HEK293 (cell line): ENCODE data around the gene RPS6KA2.
A peak's percentile ranks its signal among the peaks of the same experiment; 100 is the strongest.
"Not testable (repeated sequence)": the region's sequence is repeated elsewhere in the genome, so short reads cannot be mapped to it uniquely, and the experiment has no call there.

Experiments used
- CTCF ChIA-PET: fragments of 350-600 bp; formaldehyde crosslinking; extraction: SDS; loops from one replicate; lab custom pipeline; 2021; ENCODE audit warnings: antibody characterized with exemption; lab: Yijun Ruan, JAX
- POLR2A ChIA-PET: fragments of 300-600 bp; formaldehyde crosslinking; extraction: SDS; loops from one replicate; lab custom pipeline; 2020; ENCODE audit warnings: antibody characterized with exemption, inconsistent platforms; lab: Yijun Ruan, JAX
- H3K27ac ChIP-seq: fragments of 200-500 bp; sonication (Bioruptor generic); 2 replicates; pipeline ENCODE4 v1.5.1; 2014; ENCODE audit warnings: low read depth, low read length, control low read depth, inconsistent platforms; ENCODE audit errors: extremely low read depth
- H3K36me3 ChIP-seq, 2 experiments: fragments of 200-500 bp in 1 of 2; sonication (Bioruptor generic) in 1 of 2; 1 replicate in 1 of 2; 2 replicates in 1 of 2; pipeline ENCODE4 v1.5.1; 2014 to 2017; ENCODE audit warnings: inconsistent platforms in 2 of 2, low read length in 2 of 2; ENCODE audit not compliant: control insufficient read depth in 2 of 2, insufficient read depth in 1 of 2
- H3K4me1 ChIP-seq: fragments of 200-500 bp; sonication (Bioruptor generic); 2 replicates; pipeline ENCODE4 v1.5.1; 2014; ENCODE audit warnings: mild to moderate bottlenecking, low read length, inconsistent platforms; ENCODE audit not compliant: control insufficient read depth, insufficient read depth
- H3K4me3 ChIP-seq: 2 replicates; pipeline ENCODE4 v1.5.1; 2011; ENCODE audit warnings: low read depth, mild to moderate bottlenecking, control low read depth, low read length, moderate library complexity
- H3K9me3 ChIP-seq: fragments of 200-500 bp; sonication (Bioruptor generic); 2 replicates; pipeline ENCODE4 v1.5.1; 2014; ENCODE audit warnings: low read depth, low read length, inconsistent platforms; ENCODE audit not compliant: control insufficient read depth, insufficient read depth
- BCL11B ChIP-seq: fragments of 450-650 bp; formaldehyde crosslinking; IDR thresholded peaks from 2 replicates; pipeline ENCODE4 v1.5.1; 2016; ENCODE audit warnings: low read depth, missing biosample characterization, missing genetic modification characterization
- KLF17 ChIP-seq: fragments of 450-650 bp; formaldehyde crosslinking; IDR thresholded peaks from 2 replicates; pipeline ENCODE4 v1.5.1; 2016; ENCODE audit warnings: missing biosample characterization, missing genetic modification characterization
- KLF9 ChIP-seq: fragments of 450-650 bp; formaldehyde crosslinking; IDR thresholded peaks from 2 replicates; pipeline ENCODE4 v1.5.1; 2016; ENCODE audit warnings: missing biosample characterization, missing genetic modification characterization, low read depth
- MYNN ChIP-seq: fragments of 450-650 bp; formaldehyde crosslinking; IDR thresholded peaks from 2 replicates; pipeline ENCODE4 v1.5.1; 2016; ENCODE audit warnings: missing biosample characterization, missing genetic modification characterization, borderline replicate concordance
- SP7 ChIP-seq: fragments of 450-650 bp; formaldehyde crosslinking; IDR thresholded peaks from 2 replicates; pipeline ENCODE4 v1.5.1; 2016; ENCODE audit warnings: missing biosample characterization, missing genetic modification characterization
- TRIM28 ChIP-seq: IDR thresholded peaks from 2 replicates; pipeline ENCODE4 v1.6.1; 2011; ENCODE audit warnings: low read length, control low read depth, borderline replicate concordance
- ZBTB1 ChIP-seq: fragments of 450-650 bp; formaldehyde crosslinking; IDR thresholded peaks from 2 replicates; pipeline ENCODE4 v1.5.1; 2016; ENCODE audit warnings: missing biosample characterization, missing genetic modification characterization
- ZEB2 ChIP-seq: fragments of 450-650 bp; formaldehyde crosslinking; IDR thresholded peaks from 2 replicates; pipeline ENCODE4 v1.5.1; 2016; ENCODE audit warnings: missing biosample characterization, missing genetic modification characterization
- ZFP69B ChIP-seq: fragments of 450-650 bp; formaldehyde crosslinking; IDR thresholded peaks from 2 replicates; pipeline ENCODE4 v1.5.1; 2016; ENCODE audit warnings: missing biosample characterization, missing genetic modification characterization
- ZNF169 ChIP-seq: fragments of 450-650 bp; formaldehyde crosslinking; IDR thresholded peaks from 2 replicates; pipeline ENCODE4 v1.5.1; 2016; ENCODE audit warnings: missing biosample characterization, missing genetic modification characterization
- ZNF202 ChIP-seq: fragments of 450-650 bp; formaldehyde crosslinking; IDR thresholded peaks from 2 replicates; pipeline ENCODE4 v1.5.1; 2016; ENCODE audit warnings: missing biosample characterization, missing genetic modification characterization, borderline replicate concordance
- ZNF211 ChIP-seq: fragments of 450-650 bp; formaldehyde crosslinking; IDR thresholded peaks from 2 replicates; pipeline ENCODE4 v1.5.1; 2016; ENCODE audit warnings: low read depth, missing biosample characterization, missing genetic modification characterization
- ZNF416 ChIP-seq: fragments of 450-650 bp; formaldehyde crosslinking; IDR thresholded peaks from 2 replicates; pipeline ENCODE4 v1.5.1; 2016; ENCODE audit warnings: missing biosample characterization, missing genetic modification characterization
- ZNF664 ChIP-seq: fragments of 450-650 bp; formaldehyde crosslinking; IDR thresholded peaks from 2 replicates; pipeline ENCODE4 v1.5.1; 2016; ENCODE audit warnings: missing biosample characterization, missing genetic modification characterization
- ZSCAN4 ChIP-seq: fragments of 450-650 bp; formaldehyde crosslinking; IDR thresholded peaks from 2 replicates; pipeline ENCODE4 v1.5.1; 2017; ENCODE audit warnings: missing biosample characterization, missing genetic modification characterization
- TF ChIP-seq, protein P1 (sequence below): fragments of 450-650 bp; formaldehyde crosslinking; IDR thresholded peaks from 2 replicates; pipeline ENCODE4 v1.5.1; 2016; ENCODE audit warnings: missing biosample characterization, missing genetic modification characterization
- TF ChIP-seq, protein P2 (sequence below): fragments of 450-650 bp; formaldehyde crosslinking; IDR thresholded peaks from 2 replicates; pipeline ENCODE4; 2016; ENCODE audit warnings: missing biosample characterization, missing genetic modification characterization
- TF ChIP-seq, protein P3 (sequence below): fragments of 450-650 bp; formaldehyde crosslinking; IDR thresholded peaks from 2 replicates; pipeline ENCODE4 v1.5.1; 2017; ENCODE audit warnings: missing biosample characterization, mild to moderate bottlenecking, missing genetic modification characterization, moderate library complexity
- TF ChIP-seq, protein P4 (sequence below): fragments of 450-650 bp; formaldehyde crosslinking; optimal IDR thresholded peaks from 2 replicates; pipeline ENCODE3; 2016; ENCODE audit warnings: missing biosample characterization, mild to moderate bottlenecking, missing genetic modification characterization

RPS6KA2 gene

GRCh38 chr6:166583230-166583965 lies 43.7 kb downstream of the RPS6KA2 start:
- Histone ChIP-seq H3K9me3 (no peaks in the 10 kb centered on the region), H3K36me3 (no peaks in the 10 kb centered on the region), H3K4me3 (no peak overlapping the region), H3K27ac (no peak overlapping the region), H3K4me1 (no peaks in the 10 kb centered on the region; the same call in 1 of the 2 replicates)
- ChIA-PET POLR2A (interaction anchor here (1.6 kb wide), 1 partner anchor 44 kb away, joined by 5 read pairs; the partner anchor contains the start of gene RPS6KA2), CTCF (interaction anchor here (0.7 to 1.5 kb wide), 3 partner anchors 30 to 307 kb away, joined by 3 to 5 read pairs (median 4); no protein-coding TSS in a partner anchor)
- TF ChIP-seq ZNF416 (tag by site-specific recombination) (no peak), SP7 (tag by site-specific recombination) (peak; percentile 0; the same call in 1 of the 2 replicates), TRIM28 (0 out of 2 replicates have a peak, but pooled peaks have one; percentile 27)

GRCh38 chr6:166582258-166582657 lies 44.8 kb downstream of the RPS6KA2 start:
- Histone ChIP-seq H3K36me3 (no peaks in the 10 kb centered on the region), H3K4me3 (no peak overlapping the region), H3K27ac (no peak overlapping the region), H3K9me3 (no peaks in the 10 kb centered on the region)
- POLR2A ChIA-PET, result no interaction called here
- TF ChIP-seq KLF17 (tag by site-specific recombination), result 0 out of 2 replicates have a peak, but pooled peaks have one; percentile 25
- no peak for TF ChIP-seq ZNF202
- TF ChIP-seq ZSCAN4 (tag by site-specific recombination), result no peak
- TF ChIP-seq ZEB2, result 0 out of 2 replicates have a peak, but pooled peaks have one; percentile 23
- TF ChIP-seq ZFP69B (tag by site-specific recombination), result no peak
- TF ChIP-seq ZNF664, result peak; percentile 90
- TF ChIP-seq, all 188 proteins: peak for 3
- CTCF ChIA-PET, result interaction anchor here (0.7 to 1.2 kb wide), 2 partner anchors 33 to 477 kb away, joined by 3 to 5 read pairs; no protein-coding TSS in a partner anchor
- H3K4me1 ChIP-seq, result no peaks in the 10 kb centered on the region; the same call in 1 of the 2 replicates

DNA sequence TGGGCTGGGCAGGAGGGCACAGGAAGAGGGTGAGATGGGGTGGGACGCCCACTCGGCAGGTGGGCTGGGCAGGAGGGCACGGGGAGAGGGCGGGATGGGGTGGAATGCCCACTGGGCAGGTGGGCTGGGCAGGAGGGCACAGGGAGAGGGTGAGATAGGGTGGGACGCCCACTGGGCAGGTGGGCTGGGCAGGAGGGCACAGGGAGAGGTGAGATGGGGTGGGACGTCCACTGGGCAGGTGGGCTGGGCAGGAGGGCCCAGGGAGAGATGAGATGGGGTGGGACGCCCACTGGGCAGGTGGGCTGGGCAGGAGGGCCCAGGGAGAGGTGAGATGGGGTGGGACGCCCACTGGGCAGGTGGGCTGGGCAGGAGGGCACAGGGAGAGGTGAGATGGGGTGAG lies 45.2 kb downstream of the RPS6KA2 start:
- H3K36me3 ChIP-seq, CTCF ChIA-PET, H3K4me1 ChIP-seq, H3K4me3 ChIP-seq, H3K9me3 ChIP-seq, POLR2A ChIA-PET, H3K27ac ChIP-seq: not testable (repeated sequence)

- no peak overlapping the region for H3K27ac ChIP-seq
- CTCF ChIA-PET, result no interaction called here
- no peak overlapping the region for H3K4me3 ChIP-seq
- H3K4me1 ChIP-seq, result no peaks in the 10 kb centered on the region; the same call in 1 of the 2 replicates
- H3K36me3 ChIP-seq, result no peaks in the 10 kb centered on the region
- POLR2A ChIA-PET, result no interaction called here
- H3K9me3 ChIP-seq, result no peaks in the 10 kb centered on the region
- TF ChIP-seq KLF9, result no peak
- TF ChIP-seq, protein P1, sequence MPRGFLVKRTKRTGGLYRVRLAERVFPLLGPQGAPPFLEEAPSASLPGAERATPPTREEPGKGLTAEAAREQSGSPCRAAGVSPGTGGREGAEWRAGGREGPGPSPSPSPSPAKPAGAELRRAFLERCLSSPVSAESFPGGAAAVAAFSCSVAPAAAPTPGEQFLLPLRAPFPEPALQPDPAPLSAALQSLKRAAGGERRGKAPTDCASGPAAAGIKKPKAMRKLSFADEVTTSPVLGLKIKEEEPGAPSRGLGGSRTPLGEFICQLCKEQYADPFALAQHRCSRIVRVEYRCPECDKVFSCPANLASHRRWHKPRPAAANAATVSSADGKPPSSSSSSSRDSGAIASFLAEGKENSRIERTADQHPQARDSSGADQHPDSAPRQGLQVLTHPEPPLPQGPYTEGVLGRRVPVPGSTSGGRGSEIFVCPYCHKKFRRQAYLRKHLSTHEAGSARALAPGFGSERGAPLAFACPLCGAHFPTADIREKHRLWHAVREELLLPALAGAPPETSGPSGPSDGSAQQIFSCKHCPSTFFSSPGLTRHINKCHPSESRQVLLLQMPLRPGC (tag by site-specific recombination), result no peak
- no peak for TF ChIP-seq ZNF169 (tag by site-specific recombination)
- TF ChIP-seq, protein P2, sequence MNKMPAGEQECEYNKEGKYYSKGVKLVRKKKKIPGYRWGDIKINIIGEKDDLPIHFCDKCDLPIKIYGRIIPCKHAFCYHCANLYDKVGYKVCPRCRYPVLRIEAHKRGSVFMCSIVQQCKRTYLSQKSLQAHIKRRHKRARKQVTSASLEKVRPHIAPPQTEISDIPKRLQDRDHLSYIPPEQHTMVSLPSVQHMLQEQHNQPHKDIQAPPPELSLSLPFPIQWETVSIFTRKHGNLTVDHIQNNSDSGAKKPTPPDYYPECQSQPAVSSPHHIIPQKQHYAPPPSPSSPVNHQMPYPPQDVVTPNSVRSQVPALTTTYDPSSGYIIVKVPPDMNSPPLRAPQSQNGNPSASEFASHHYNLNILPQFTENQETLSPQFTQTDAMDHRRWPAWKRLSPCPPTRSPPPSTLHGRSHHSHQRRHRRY (tag by site-specific recombination), result no peak
- no peak for TF ChIP-seq BCL11B
- TF ChIP-seq, protein P3, sequence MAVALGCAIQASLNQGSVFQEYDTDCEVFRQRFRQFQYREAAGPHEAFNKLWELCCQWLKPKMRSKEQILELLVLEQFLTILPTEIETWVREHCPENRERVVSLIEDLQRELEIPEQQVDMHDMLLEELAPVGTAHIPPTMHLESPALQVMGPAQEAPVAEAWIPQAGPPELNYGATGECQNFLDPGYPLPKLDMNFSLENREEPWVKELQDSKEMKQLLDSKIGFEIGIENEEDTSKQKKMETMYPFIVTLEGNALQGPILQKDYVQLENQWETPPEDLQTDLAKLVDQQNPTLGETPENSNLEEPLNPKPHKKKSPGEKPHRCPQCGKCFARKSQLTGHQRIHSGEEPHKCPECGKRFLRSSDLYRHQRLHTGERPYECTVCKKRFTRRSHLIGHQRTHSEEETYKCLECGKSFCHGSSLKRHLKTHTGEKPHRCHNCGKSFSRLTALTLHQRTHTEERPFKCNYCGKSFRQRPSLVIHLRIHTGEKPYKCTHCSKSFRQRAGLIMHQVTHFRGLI (tag by site-specific recombination), result no peak
- TF ChIP-seq ZBTB1, result no peak
- TF ChIP-seq MYNN (tag by site-specific recombination), result no peak
- no peak for TF ChIP-seq ZNF211 (tag by site-specific recombination)
- TF ChIP-seq, protein P4, sequence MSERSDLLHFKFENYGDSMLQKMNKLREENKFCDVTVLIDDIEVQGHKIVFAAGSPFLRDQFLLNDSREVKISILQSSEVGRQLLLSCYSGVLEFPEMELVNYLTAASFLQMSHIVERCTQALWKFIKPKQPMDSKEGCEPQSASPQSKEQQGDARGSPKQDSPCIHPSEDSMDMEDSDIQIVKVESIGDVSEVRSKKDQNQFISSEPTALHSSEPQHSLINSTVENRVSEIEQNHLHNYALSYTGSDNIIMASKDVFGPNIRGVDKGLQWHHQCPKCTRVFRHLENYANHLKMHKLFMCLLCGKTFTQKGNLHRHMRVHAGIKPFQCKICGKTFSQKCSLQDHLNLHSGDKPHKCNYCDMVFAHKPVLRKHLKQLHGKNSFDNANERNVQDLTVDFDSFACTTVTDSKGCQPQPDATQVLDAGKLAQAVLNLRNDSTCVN (tag by site-specific recombination), result no peak
These were observed 46.0 kb downstream of the RPS6KA2 start for GRCh38 chr6:166581091-166581511.
